PC-3 (cell line): ENCODE results near the gene USH1C. TPM values are rescaled to one million over a fixed set of nuclear protein-coding genes. Genes with fewer than 3 reads are reported as not detected.

ENCODE experiments used
- ATAC-seq: fragments of 200-7000 bp; cut with Tn5 transposase; 2 replicates; pipeline ENCODE4 v1.9.1; 2020; ENCODE audit warnings: mild to moderate bottlenecking, moderate library complexity
- BruUV-seq: library from RNA; stranded (reverse); fragments of 400-500 nt; replicated peaks from 2 replicates; lab custom pipeline; 2021; lab: Mats Ljungman, UMichigan
- CTCF ChIA-PET: fragments of 300-600 bp; sonication (Branson Sonifier 250); formaldehyde crosslinking; loops from one replicate; lab custom pipeline; 2022; ENCODE audit warnings: antibody characterized with exemption; lab: Charles Lee
- POLR2A ChIA-PET: fragments of 300-600 bp; sonication (Branson Sonifier 250); formaldehyde crosslinking; loops from one replicate; lab custom pipeline; 2022; ENCODE audit warnings: antibody characterized with exemption; ENCODE audit not compliant: unreplicated experiment; lab: Charles Lee
- DNase-seq: peaks from one replicate; pipeline ENCODE4 v3.0.0-alpha.2; 2015
- H2AFZ ChIP-seq: fragments of 300-600 bp; sonication (generic); 2 replicates; pipeline ENCODE4 v1.6.0; 2016; ENCODE audit warnings: antibody characterized with exemption, low read length
- H3F3A ChIP-seq: fragments of 300-600 bp; sonication (generic); one replicate; pipeline ENCODE4 v1.6.0; 2017; ENCODE audit warnings: antibody characterized with exemption, low read length, control low read depth, mild to moderate bottlenecking; ENCODE audit not compliant: unreplicated experiment
- H3K27ac ChIP-seq: fragments of 300-600 bp; sonication (generic); 2 replicates; pipeline ENCODE4 v1.5.1; 2016; ENCODE audit warnings: mild to moderate bottlenecking, low read length
- H3K27me3 ChIP-seq: fragments of 300-600 bp; sonication (generic); 2 replicates; pipeline ENCODE4 v1.6.1; 2016; ENCODE audit warnings: low read length, mixed read lengths
- H3K36me3 ChIP-seq: fragments of 300-600 bp; sonication (generic); 2 replicates; pipeline ENCODE4 v1.6.1; 2016; ENCODE audit warnings: low read depth, mixed run types, low read length, mixed read lengths
- H3K4me1 ChIP-seq: fragments of 300-600 bp; sonication (generic); 2 replicates; pipeline ENCODE4 v1.5.1; 2016; ENCODE audit warnings: low read length; ENCODE audit not compliant: insufficient read depth
- H3K4me2 ChIP-seq: fragments of 300-600 bp; sonication (generic); 2 replicates; pipeline ENCODE4 v1.6.0; 2016; ENCODE audit warnings: low read length
- H3K4me3 ChIP-seq: fragments of 300-600 bp; sonication (generic); 2 replicates; pipeline ENCODE4 v1.5.1; 2016; ENCODE audit warnings: mild to moderate bottlenecking, low read length, mixed read lengths
- H3K79me2 ChIP-seq: fragments of 300-600 bp; sonication (generic); 2 replicates; pipeline ENCODE4 v1.6.1; 2017; ENCODE audit warnings: low read length, mixed read lengths
- H3K9ac ChIP-seq: fragments of 300-600 bp; sonication (generic); 2 replicates; pipeline ENCODE4 v1.6.0; 2016; ENCODE audit warnings: mild to moderate bottlenecking, low read length
- H3K9me2 ChIP-seq: fragments of 300-600 bp; sonication (generic); replicated peaks from 2 replicates; pipeline ENCODE4 v1.6.1; 2016; ENCODE audit warnings: mixed run types, low read length, mixed read lengths
- H3K9me3 ChIP-seq: fragments of 300-600 bp; sonication (generic); 2 replicates; pipeline ENCODE4 v1.6.1; 2016; ENCODE audit warnings: low read length, mixed read lengths
- H4K20me1 ChIP-seq: fragments of 300-600 bp; sonication (generic); 2 replicates; pipeline ENCODE4 v1.6.1; 2016; ENCODE audit warnings: low read length, mixed read lengths
- CTCF ChIP-seq: fragments of 300-600 bp; sonication (generic); conservative IDR thresholded peaks from 2 replicates; pipeline ENCODE4 v1.5.1; 2017; ENCODE audit warnings: antibody characterized with exemption, low read depth, mild to moderate bottlenecking, low read length
- EZH2 ChIP-seq: fragments of 300-600 bp; sonication (generic); IDR thresholded peaks from one replicate; pipeline ENCODE4 v1.6.1; 2017; ENCODE audit warnings: antibody characterized with exemption, mild to moderate bottlenecking, low read length; ENCODE audit not compliant: unreplicated experiment
- EZH2phosphoT487 ChIP-seq: fragments of 300-600 bp; sonication (generic); IDR thresholded peaks from 2 replicates; pipeline ENCODE4 v1.6.1; 2018; ENCODE audit warnings: mild to moderate bottlenecking, antibody characterized with exemption, low read length, borderline replicate concordance
- intact Hi-C: fragments of 100-400 bp; cut with micrococcal nuclease; formaldehyde crosslinking; loops from 2 replicates; pipeline ENCODE4 v1.9.0; 2023
- total RNA-seq: library from RNA; depleted of rRNA; stranded (reverse); fragments of >200 nt; gene quantifications from 2 replicates; pipeline ENCODE4 v1.2.3, GENCODE V29; 2014

USH1C gene
- total RNA-seq, 1 experiment from 2014 or later, result not detected

DNA sequence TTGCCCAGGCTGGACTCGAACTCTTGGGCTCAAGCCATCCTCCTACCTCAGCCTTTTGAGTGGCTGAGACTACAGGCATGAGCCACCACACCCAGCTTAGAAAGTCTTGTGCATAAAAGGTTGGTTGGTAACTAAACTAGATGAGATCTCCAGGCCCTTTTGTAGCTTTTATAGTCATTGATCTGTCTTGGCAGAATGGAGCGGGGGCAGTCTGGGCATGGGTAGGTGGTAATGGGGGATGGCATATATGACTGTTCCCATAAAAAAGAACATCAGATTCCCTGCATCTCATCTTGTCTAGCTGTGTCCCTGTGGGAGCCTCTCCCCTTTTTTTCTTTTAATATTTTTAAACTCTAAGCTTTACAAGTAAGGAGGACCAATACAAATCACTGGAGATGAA is 97.7 kb downstream of the USH1C start:
- Histone ChIP-seq H3K9me3 (no peaks in the 10 kb centered on the region), H3F3A (no peaks in the 10 kb centered on the region), H3K27me3 (peaks cover 72% of the 10 kb centered on the region), H3K79me2 (no peaks in the 10 kb centered on the region), H4K20me1 (no peaks in the 10 kb centered on the region), H3K4me1 (no peaks in the 10 kb centered on the region), H2AFZ (no peak overlapping the region), H3K9ac (no peak overlapping the region), H3K36me3 (no peaks in the 10 kb centered on the region), H3K27ac (no peak overlapping the region), H3K9me2 (no peaks in the 10 kb centered on the region), H3K4me3 (no peak overlapping the region), H3K4me2 (no peak overlapping the region)
- intact Hi-C loops, result no loop called here
- ChIA-PET POLR2A (no interaction called here), CTCF (no interaction called here)
- no peak for TF ChIP-seq CTCF
- no peak for TF ChIP-seq EZH2
- no peak for TF ChIP-seq EZH2phosphoT487
- ATAC-seq (no peak), DNase-seq (no peak)
- BruUV-seq, result no TSS peak

DNA sequence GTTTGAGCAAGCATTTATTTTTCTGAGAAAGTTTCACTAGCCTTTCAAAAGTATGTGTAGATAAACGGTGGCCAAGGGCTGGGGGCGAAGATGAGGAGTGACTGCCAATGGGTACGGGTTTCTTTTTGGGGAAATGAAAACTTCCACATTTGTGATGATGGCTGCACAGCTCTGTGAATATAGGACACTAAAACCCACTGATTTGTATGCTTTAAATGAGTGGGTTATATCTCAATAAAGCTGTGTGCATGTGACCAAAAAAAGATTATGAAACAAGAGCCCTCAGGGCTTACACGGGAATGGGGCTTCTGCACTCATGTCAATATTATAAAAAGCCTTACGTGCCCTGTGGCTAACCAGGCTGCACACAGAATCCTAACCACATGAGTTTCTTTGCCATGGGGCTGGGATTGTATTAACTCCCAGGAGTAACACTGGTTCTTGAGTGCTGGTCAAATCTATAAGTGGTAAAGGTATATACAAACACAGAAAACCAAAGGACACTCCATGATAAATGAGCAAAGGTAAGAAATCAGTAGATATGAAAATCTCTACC is 98.9 kb downstream of the USH1C start:
- BruUV-seq, result no TSS peak
- POLR2A ChIA-PET, result no interaction called here

More for the DNA sequence above, 98.9 kb downstream of the USH1C start:
- Histone ChIP-seq H3K79me2 (no peaks in the 10 kb centered on the region), H2AFZ (no peak overlapping the region), H3K27me3 (peaks cover 69% of the 10 kb centered on the region), H3K9ac (no peak overlapping the region), H3K4me1 (no peaks in the 10 kb centered on the region), H3K9me2 (no peaks in the 10 kb centered on the region), H3K9me3 (no peaks in the 10 kb centered on the region), H3K4me3 (no peak overlapping the region), H4K20me1 (no peaks in the 10 kb centered on the region), H3F3A (no peaks in the 10 kb centered on the region), H3K27ac (no peak overlapping the region), H3K36me3 (no peaks in the 10 kb centered on the region), H3K4me2 (no peak overlapping the region)
- ATAC-seq (no peak), DNase-seq (no peak)
- no peak for TF ChIP-seq CTCF
- no peak for TF ChIP-seq EZH2
- TF ChIP-seq EZH2phosphoT487, result no peak
- CTCF ChIA-PET, result no interaction called here
- intact Hi-C loops, result no loop called here
